ENCODE results near the gene STK40.
A peak's percentile ranks its signal among the peaks of the same experiment; 100 is the strongest.

- TF ChIP-seq POLR2AphosphoS5 (IDR thresholded peaks at IDR 0.05) (no peak), CTCF (IDR thresholded peaks at IDR 0.05) (peak; percentile 90 to 95 (median 92)), POLR2A (IDR thresholded peaks at IDR 0.05) (no peak)
These were observed 35.2 kb upstream of the STK40 start for GRCh38 chr1:36420836-36421317.

All from upper lobe of left lung (tissue), 4 donors.